ENCODE measurements around the gene C1orf185.

GRCh38 chr1:51097171-51097570 lies 4.9 kb upstream of the C1orf185 start:
- TF ChIP-seq CTCF (IDR thresholded peaks at IDR 0.05 in 2 of 3, conservative IDR thresholded peaks at IDR 0.05 in 1 of 3; ENCODE audit: insufficient read depth in 2 of 3, low read depth in 1 of 3, low read length in 3 of 3), result no peak
- no peak for TF ChIP-seq E2F8 (IDR thresholded peaks at IDR 0.05; ENCODE audit: low read depth, partially characterized antibody)
- no peak for TF ChIP-seq AFF4 (CRISPR knock-in tag; IDR thresholded peaks at IDR 0.05)

Measured in K562 (cell line).